HG03097 (cell line): ENCODE measurements around the gene MAP4.
A peak's percentile ranks its signal among the peaks of the same experiment; 100 is the strongest.
"Not testable (repeated sequence)": the region's sequence is repeated elsewhere in the genome, so short reads cannot be mapped to it uniquely, and the experiment has no call there.

Source experiments
- ATAC-seq: cut with Tn5 transposase; IDR thresholded peaks from one replicate; pipeline ENCODE4 v1.9.1; 2021; ENCODE audit not compliant: unreplicated experiment, low FRiP score

The MAP4 gene

GRCh38 chr3:47847801-47848518 lies 168.3 kb downstream of the MAP4 start:
- ATAC-seq: no peak

DNA sequence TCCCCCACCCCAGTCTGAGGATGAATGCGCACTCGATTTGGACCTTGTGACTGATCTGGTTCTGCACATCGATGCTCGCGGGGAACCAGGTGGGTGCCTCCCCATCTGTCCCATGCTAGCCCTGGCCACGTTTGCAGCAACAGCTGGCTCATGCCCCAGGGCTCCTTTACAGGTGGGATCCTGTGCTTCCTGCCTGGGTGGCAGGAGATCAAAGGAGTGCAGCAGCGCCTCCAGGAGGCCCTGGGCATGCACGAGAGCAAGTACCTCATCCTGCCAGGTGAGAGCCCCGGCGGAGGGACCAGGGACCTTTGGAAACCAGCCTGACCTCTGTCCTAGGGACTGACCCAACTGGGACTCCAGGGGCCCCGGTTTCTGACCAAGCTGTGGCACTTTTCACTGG lies 169.0 kb downstream of the MAP4 start:
- ATAC-seq: no peak

DNA sequence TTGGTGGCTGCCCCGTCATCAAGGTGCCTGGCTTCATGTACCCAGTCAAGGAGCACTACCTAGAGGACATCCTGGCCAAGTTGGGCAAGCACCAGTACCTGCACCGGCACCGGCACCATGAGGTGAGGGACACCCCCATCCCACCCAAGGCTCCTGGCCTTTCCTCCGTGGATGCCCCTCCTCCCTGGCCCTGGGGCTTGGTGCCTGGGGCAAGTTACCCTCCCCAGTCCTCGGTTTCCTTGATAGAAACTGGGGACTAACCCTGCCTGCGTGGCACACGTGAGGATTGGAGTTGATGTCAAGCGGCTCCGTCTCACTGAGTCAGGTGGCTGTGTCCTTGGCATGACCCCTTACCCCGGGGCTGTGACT lies 169.4 kb downstream of the MAP4 start:
- ATAC-seq: no peak

DNA sequence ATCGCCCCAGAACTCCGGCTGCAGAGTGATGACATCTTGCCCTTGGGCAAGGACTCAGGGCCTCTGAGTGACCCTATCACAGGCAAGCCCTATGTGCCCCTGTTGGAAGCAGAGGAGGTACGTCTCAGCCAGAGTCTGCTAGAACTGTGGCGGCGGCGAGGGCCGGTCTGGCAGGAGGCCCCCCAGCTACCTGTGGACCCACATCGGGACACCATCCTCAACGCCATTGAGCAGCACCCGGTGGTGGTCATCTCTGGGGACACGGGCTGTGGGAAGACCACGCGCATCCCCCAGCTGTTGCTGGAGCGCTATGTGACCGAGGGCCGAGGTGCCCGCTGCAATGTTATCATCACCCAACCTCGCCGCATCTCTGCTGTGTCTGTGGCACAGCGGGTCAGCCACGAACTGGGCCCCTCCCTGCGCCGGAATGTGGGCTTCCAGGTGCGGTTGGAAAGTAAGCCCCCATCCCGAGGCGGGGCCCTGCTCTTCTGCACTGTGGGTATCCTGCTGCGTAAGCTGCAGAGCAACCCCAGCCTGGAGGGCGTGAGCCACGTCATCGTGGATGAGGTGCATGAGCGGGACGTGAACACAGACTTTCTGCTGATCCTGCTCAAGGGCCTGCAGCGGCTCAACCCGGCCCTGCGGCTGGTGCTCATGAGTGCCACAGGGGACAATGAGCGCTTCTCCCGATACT lies 169.9 kb downstream of the MAP4 start:
- ATAC-seq: no peak

DNA sequence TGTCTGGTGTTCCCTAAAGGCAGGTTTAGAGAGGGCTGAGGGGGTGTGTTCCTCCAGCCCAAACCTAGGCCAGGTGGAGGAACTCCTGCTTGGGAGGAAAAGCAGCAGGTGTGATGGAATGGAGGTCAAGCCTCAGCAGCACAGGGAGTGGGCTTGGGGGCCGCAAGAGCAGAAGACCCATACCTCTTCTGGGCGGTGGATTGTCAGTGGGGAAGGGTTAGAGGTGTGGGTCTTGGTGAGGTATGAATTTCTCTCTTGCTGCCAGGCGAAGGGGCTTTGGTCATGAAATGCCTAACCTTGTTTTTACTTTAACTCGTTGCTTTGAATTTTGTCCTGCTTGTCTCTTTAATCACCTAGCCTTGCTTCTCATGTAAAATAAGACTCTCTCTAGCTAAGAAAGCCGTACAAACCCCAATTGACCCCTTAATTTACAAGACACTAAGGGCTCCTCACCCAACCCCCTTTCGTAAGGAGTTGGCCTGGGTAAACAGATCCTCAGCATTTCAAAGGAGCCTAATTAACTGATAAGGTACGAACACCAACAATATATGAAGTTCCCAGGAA lies 174.3 kb downstream of the MAP4 start:
- no peak for ATAC-seq

GRCh38 chr3:47838503-47838902 lies 177.7 kb downstream of the MAP4 start:
- ATAC-seq: no peak

- ATAC-seq: no peak
These were observed 179.2 kb downstream of the MAP4 start for GRCh38 chr3:47836986-47837385.

DNA sequence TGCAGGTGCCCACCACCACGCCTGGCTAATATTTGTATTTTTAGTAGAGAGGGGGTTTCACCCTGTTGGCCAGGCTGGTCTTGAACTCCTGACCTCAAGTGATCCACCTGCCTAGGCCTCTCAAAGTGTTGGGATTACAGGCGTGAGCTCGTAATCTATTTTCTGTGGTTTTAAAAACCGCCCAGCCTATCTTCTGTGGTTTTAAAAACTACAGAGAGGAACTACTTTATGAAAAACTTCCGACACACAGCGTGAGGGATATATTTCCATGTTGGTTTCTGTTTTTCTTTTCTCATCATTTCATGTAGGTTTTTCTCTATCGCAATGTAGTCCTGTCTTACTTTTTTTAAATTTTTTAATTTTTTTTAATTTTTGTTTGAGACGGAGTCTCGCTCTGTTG lies 186.7 kb downstream of the MAP4 start:
- ATAC-seq: not testable (repeated sequence)

DNA sequence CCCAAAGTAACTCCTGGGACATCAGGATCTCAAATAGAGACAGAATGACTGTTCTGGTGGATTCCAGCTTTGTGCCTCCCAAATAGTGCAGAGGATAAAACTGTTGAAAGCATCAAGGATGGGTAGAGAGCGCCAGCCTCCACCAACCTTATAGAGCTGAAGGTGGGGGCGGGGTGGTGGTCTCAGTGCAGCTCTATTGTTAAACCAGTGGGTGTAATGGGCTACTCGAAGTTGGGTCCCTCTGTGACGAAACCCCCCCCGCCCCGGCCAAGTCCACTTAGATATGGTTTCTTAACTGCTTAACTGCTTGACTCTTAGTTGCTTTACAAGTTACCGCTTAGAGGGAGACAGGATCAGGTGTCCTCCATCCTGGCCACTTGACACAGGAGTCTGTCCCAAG lies 190.6 kb downstream of the MAP4 start:
- no peak for ATAC-seq

DNA sequence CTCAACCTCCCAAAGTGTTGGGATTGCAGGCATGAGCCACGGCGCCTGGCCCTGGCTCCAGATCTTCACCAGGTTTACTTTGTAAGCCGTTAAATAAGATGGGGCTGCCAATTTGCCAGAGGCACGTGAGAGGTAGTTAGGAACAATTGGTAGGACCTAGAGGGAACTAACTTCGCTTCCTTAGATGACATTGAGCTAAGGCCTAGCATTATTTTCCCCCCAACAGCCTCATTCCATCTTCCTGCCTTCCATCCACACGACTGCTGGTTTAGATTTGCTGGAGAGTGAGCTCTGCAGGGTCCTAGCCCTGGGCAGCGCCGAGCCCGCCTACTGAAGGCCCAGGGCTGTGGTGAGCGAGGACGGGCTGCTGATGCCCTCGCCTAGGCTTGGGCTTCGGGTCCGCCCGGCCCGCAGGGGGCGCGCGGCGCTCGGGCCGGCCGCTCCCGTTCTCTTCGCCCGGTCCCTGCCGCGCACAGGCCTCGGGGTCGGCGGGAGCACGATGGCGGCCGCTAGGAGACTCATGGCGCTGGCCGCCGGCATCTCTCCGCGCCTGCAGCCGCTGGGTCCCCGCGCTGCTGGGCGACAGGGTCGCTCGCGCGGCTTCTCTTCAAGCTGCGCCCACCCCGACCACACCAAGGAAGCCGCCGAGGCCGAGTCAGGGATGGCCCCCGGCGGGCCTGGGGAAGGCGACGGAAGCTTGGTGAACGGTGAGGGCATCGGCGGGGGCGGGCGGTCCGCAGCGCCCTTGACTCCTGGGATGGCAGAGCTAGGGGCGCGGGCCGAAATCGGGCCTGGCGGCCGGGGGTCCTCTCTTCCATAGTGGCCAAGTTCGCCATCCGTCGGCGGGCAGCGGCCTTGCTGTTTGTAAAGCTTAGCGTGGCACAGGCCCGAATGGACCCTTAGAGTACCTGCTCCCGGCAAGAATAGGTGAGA lies 191.4 kb downstream of the MAP4 start:
- ATAC-seq: peak; percentile 92

- no peak for ATAC-seq
These were observed 198.6 kb downstream of the MAP4 start for GRCh38 chr3:47817609-47818008.

DNA sequence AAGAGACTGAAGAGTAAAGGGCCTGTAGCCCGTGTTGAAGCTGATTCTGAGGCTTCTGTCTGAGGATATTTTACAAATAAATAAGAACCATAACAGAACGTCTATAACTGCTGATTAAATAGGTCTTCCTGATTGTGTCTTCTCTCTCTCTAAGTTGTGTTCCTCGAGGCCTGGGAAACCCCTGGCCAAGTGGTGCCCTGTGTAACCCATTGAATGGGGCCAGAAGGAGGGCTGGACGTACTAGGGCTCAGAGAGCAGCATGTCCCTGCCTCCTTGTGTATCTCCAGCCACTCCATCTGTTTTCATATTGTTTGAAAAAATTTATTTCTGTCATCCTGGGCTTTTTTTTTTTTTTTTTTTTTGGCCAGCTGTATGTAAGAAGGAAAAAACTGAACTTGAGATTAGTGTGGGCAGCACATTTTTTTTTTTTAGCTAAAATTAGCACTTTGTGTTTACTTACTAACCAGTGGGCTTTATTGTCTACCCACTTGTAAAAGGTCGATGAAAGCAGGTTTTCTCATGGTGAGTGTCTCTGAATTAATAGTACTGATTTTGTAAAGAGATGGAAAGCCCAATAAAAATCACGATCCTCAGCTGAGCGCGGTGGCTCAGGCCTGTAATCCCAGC lies 202.6 kb downstream of the MAP4 start:
- no peak for ATAC-seq

- ATAC-seq: no peak
These were observed 211.6 kb downstream of the MAP4 start for GRCh38 chr3:47804577-47804976.

DNA sequence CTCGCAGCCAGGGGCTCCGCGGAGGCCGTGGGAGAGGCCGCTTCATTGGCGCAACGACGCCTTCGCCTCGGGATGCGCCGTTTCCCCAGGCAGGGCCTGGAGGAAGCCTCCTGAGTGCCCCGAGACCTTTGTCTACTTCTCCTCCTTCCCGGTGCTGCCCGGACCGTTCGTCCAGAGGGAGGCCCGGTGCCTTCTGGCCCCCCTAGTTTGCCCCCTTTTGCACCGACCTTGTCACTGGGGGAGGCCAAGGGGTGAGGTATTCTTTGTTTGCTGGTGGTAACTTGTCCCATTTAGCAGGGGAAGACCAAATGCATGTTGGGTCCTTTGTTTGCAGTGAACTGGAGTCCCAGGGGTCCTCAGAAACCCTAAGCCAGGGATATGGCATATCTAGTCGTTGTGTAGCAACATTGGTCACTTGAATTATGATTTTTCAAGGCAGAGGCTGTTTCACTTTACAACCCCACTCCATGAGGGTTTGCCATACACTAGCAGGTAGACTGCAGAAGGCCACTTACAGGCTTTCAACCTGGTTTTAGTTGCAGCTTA lies 212.7 kb downstream of the MAP4 start:
- ATAC-seq: no peak

DNA sequence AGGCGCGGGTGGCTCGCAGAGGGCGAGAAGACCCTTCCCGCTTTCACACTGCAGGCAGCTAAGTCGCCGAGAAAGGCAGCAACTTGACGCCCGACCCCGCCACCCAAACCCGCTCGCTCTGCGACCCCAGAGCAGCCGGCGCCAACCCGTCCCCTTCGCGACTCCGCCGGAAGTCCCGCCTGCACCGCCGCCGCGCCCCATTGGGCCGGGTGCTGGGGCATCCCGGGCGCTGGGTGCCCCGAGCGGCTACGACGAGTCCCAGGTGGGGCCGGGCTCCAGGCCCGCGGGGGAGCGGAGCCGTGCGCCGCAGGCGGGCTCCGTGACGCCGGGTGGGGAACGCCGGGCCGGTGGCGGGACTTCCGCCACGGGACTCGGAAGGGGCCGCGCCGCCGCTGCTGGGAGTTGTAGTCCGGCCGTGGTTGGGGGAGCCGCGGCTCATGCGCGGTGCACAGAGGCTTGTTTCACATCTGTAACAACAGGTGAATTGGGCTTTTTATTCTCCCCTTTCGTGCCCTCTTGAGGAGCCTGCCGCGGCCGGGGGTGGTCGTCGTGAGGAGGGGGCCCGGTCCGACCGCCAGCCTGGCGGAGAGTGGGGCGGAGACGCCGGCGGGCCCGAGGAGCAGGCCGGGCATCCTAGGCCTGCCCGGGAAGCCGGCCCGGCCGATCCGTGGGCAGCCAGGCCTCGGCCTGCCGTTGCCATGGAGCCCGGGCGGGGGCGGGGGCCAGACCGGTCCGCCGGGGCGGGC lies 213.3 kb downstream of the MAP4 start, which contains the start of gene DHX30:
Gene DHX30, plus strand, starts transcription at position 405 of the 746 bp plus-strand sequence. CDS start 7,546 bp downstream, outside the sequence.
- peak; percentile 85 for ATAC-seq
